ENCODE results near the gene TASOR2. TPM values are rescaled to one million over a fixed set of nuclear protein-coding genes. Genes with fewer than 3 reads are reported as not detected.

The TASOR2 gene
- polyA plus RNA-seq, 6 donors from 2014 or later = 3.8 to 24.5 (median 16.9) TPM

- no peaks in the 10 kb centered on the region for H3K36me3 Mint-ChIP-seq
- peaks cover 0 to 2% (median 0%) of the 10 kb centered on the region in 7 donors for H3K9me3 Mint-ChIP-seq
- H3K4me1 Mint-ChIP-seq = peaks cover 6 to 9% (median 8%) of the 10 kb centered on the region in 3 donors
- DNase-seq = no peak
- H3K27me3 Mint-ChIP-seq = peaks cover 13 to 36% (median 28%) of the 10 kb centered on the region in 3 donors
- no peak overlapping the region for H3K27ac Mint-ChIP-seq
- ATAC-seq (ENCODE audit: low read depth in 2 of 2) = no peak
- H3K4me3 Mint-ChIP-seq = no peak overlapping the region
Observed at GRCh38 chr10:5679606-5680005, 5.0 kb upstream of the TASOR2 start.

GRCh38 chr10:5681930-5682329 is 2.7 kb upstream of the TASOR2 start:
- no peaks in the 10 kb centered on the region for H3K9me3 Mint-ChIP-seq
- peak overlapping the region in 2 of 8 donors; percentile 10 to 22 for H3K4me3 Mint-ChIP-seq
- no peaks in the 10 kb centered on the region for H3K36me3 Mint-ChIP-seq
- no peak overlapping the region for H3K27ac Mint-ChIP-seq
- peaks cover 19 to 25% (median 21%) of the 10 kb centered on the region in 3 donors for H3K4me1 Mint-ChIP-seq
- H3K27me3 Mint-ChIP-seq = peaks cover 7 to 30% (median 22%) of the 10 kb centered on the region in 3 donors
- ATAC-seq (ENCODE audit: low read depth in 2 of 2) = no peak
- DNase-seq = no peak

- H3K4me1 Mint-ChIP-seq = peaks cover 21 to 36% (median 26%) of the 10 kb centered on the region in 3 donors
- no peaks in the 10 kb centered on the region for H3K9me3 Mint-ChIP-seq
- no peak for DNase-seq
- ATAC-seq (ENCODE audit: low read depth in 2 of 2) = no peak
- H3K27me3 Mint-ChIP-seq = peaks cover 2 to 19% (median 11%) of the 10 kb centered on the region in 3 donors
- H3K36me3 Mint-ChIP-seq = no peaks in the 10 kb centered on the region
- H3K4me3 Mint-ChIP-seq = peak overlapping the region in 1 of 8 donors; percentile 10
- no peak overlapping the region for H3K27ac Mint-ChIP-seq
Observed at GRCh38 chr10:5683065-5683464, 1.6 kb upstream of the TASOR2 start.

- Mint-ChIP-seq H3K27ac (peak overlapping the region; percentile 97 to 99 (median 98)), H3K4me1 (peaks cover 29 to 50% (median 32%) of the 10 kb centered on the region in 3 donors), H3K4me3 (peak overlapping the region; percentile 92 to 100 (median 98)), H3K9me3 (no peaks in the 10 kb centered on the region), H3K27me3 (no peaks in the 10 kb centered on the region), H3K36me3 (no peaks in the 10 kb centered on the region)
- DNase-seq (peak; percentile 69), ATAC-seq (ENCODE audit: low read depth in 2 of 2) (peak; percentile 74 to 78)
Observed at GRCh38 chr10:5684971-5685763, 529 bp downstream of the TASOR2 start.

- H3K4me1 Mint-ChIP-seq = peaks cover 29 to 51% (median 32%) of the 10 kb centered on the region in 3 donors
- peak overlapping the region; percentile 92 to 100 (median 98) for H3K4me3 Mint-ChIP-seq
Observed at GRCh38 chr10:5685764-5686240, 1.2 kb downstream of the TASOR2 start.

GRCh38 chr10:5688587-5688986 is 3.9 kb downstream of the TASOR2 start:
- peak overlapping the region in 1 of 8 donors; percentile 6 for H3K4me3 Mint-ChIP-seq
- no peaks in the 10 kb centered on the region for H3K27me3 Mint-ChIP-seq
- H3K9me3 Mint-ChIP-seq = no peaks in the 10 kb centered on the region
- ATAC-seq (ENCODE audit: low read depth in 2 of 2) (no peak), DNase-seq (no peak)
- H3K27ac Mint-ChIP-seq = peak overlapping the region in 1 of 6 donors; percentile 30
- peaks cover 39 to 73% (median 49%) of the 10 kb centered on the region in 3 donors for H3K4me1 Mint-ChIP-seq
- no peaks in the 10 kb centered on the region for H3K36me3 Mint-ChIP-seq

More at GRCh38 chr10:5685764-5686240, 1.2 kb downstream of the TASOR2 start:
- no peaks in the 10 kb centered on the region for H3K27me3 Mint-ChIP-seq
- H3K36me3 Mint-ChIP-seq = no peaks in the 10 kb centered on the region
- no peaks in the 10 kb centered on the region for H3K9me3 Mint-ChIP-seq
- H3K27ac Mint-ChIP-seq = peak overlapping the region; percentile 97 to 99 (median 98)
- ATAC-seq (ENCODE audit: low read depth in 2 of 2) (no peak), DNase-seq (no peak)

GRCh38 chr10:5691786-5692185 is 7.1 kb downstream of the TASOR2 start:
- Mint-ChIP-seq H3K36me3 (no peaks in the 10 kb centered on the region), H3K9me3 (no peaks in the 10 kb centered on the region), H3K4me1 (peaks cover 39 to 81% (median 55%) of the 10 kb centered on the region in 3 donors), H3K27me3 (no peaks in the 10 kb centered on the region), H3K27ac (peak overlapping the region in 1 of 6 donors; percentile 90), H3K4me3 (peak overlapping the region in 7 of 8 donors; percentile 30 to 79 (median 68))
- no peak for DNase-seq
- no peak for ATAC-seq (ENCODE audit: low read depth in 2 of 2)

- DNase-seq (peak; percentile 68), ATAC-seq (ENCODE audit: low read depth in 2 of 2) (peak; percentile 94)
- Mint-ChIP-seq H3K4me1 (peaks cover 43 to 80% (median 64%) of the 10 kb centered on the region in 3 donors), H3K4me3 (peak overlapping the region; percentile 68 to 87 (median 80)), H3K27me3 (no peaks in the 10 kb centered on the region), H3K27ac (peak overlapping the region in 5 of 6 donors; percentile 11 to 91 (median 84)), H3K36me3 (no peaks in the 10 kb centered on the region), H3K9me3 (no peaks in the 10 kb centered on the region)
Observed at GRCh38 chr10:5692461-5693358, 8.1 kb downstream of the TASOR2 start.

- no peaks in the 10 kb centered on the region for H3K9me3 Mint-ChIP-seq
- no peaks in the 10 kb centered on the region for H3K36me3 Mint-ChIP-seq
- H3K27ac Mint-ChIP-seq = peak overlapping the region in 2 of 6 donors; percentile 17 to 55
- no peaks in the 10 kb centered on the region for H3K27me3 Mint-ChIP-seq
- H3K4me3 Mint-ChIP-seq = peak overlapping the region in 3 of 8 donors; percentile 4 to 31 (median 4)
- DNase-seq (no peak), ATAC-seq (ENCODE audit: low read depth in 2 of 2) (no peak)
- H3K4me1 Mint-ChIP-seq = peaks cover 42 to 63% (median 60%) of the 10 kb centered on the region in 3 donors
Observed at GRCh38 chr10:5694573-5694972, 9.9 kb downstream of the TASOR2 start.

- Mint-ChIP-seq H3K27me3 (no peaks in the 10 kb centered on the region), H3K4me3 (peak overlapping the region in 1 of 8 donors; percentile 3), H3K36me3 (no peaks in the 10 kb centered on the region), H3K4me1 (peaks cover 38 to 55% (median 49%) of the 10 kb centered on the region in 3 donors), H3K9me3 (no peaks in the 10 kb centered on the region), H3K27ac (peak overlapping the region in 1 of 6 donors; percentile 55)
- DNase-seq (no peak), ATAC-seq (ENCODE audit: low read depth in 2 of 2) (no peak)
Observed at GRCh38 chr10:5697342-5697741, 12.7 kb downstream of the TASOR2 start.

- Mint-ChIP-seq H3K27ac (peak overlapping the region in 3 of 6 donors; percentile 3 to 67 (median 44)), H3K36me3 (no peaks in the 10 kb centered on the region), H3K27me3 (no peaks in the 10 kb centered on the region), H3K4me1 (peaks cover 33 to 48% (median 45%) of the 10 kb centered on the region in 3 donors), H3K4me3 (peak overlapping the region in 2 of 8 donors; percentile 12 to 31), H3K9me3 (no peaks in the 10 kb centered on the region)
- DNase-seq = no peak
- ATAC-seq (ENCODE audit: low read depth in 2 of 2) = no peak
Observed at GRCh38 chr10:5698062-5698461, 13.4 kb downstream of the TASOR2 start.

- DNase-seq = no peak
- Mint-ChIP-seq H3K36me3 (no peaks in the 10 kb centered on the region), H3K27ac (peak overlapping the region in 5 of 6 donors; percentile 3 to 91 (median 55)), H3K4me1 (peaks cover 45 to 64% (median 63%) of the 10 kb centered on the region in 3 donors), H3K9me3 (no peaks in the 10 kb centered on the region), H3K4me3 (peak overlapping the region in 1 of 8 donors; percentile 20), H3K27me3 (no peaks in the 10 kb centered on the region)
- ATAC-seq (ENCODE audit: low read depth in 2 of 2) = no peak
Observed at GRCh38 chr10:5708356-5708755, 23.7 kb downstream of the TASOR2 start.

GRCh38 chr10:5709865-5710264 is 25.2 kb downstream of the TASOR2 start:
- no peaks in the 10 kb centered on the region for H3K27me3 Mint-ChIP-seq
- H3K36me3 Mint-ChIP-seq = no peaks in the 10 kb centered on the region
- no peak for DNase-seq
- peak overlapping the region in 4 of 8 donors; percentile 2 to 74 (median 20) for H3K4me3 Mint-ChIP-seq
- H3K27ac Mint-ChIP-seq = peak overlapping the region in 5 of 6 donors; percentile 0 to 54 (median 2)
- peaks cover 44 to 67% (median 56%) of the 10 kb centered on the region in 3 donors for H3K4me1 Mint-ChIP-seq
- no peaks in the 10 kb centered on the region for H3K9me3 Mint-ChIP-seq
- ATAC-seq (ENCODE audit: low read depth in 2 of 2) = no peak
